H1 (cell line): ENCODE results near the gene TBC1D30. TPM values are rescaled to one million over a fixed set of nuclear protein-coding genes. Genes with fewer than 3 reads are reported as not detected.

Source experiments
- CTCF ChIA-PET: fragments of 300-600 bp; sonication (Branson Sonifier 250); formaldehyde crosslinking; loops from one replicate; lab custom pipeline; 2021; ENCODE audit not compliant: partially characterized antibody; lab: Charles Lee
- POLR2A ChIA-PET: fragments of 300-600 bp; sonication (Branson Sonifier 250); formaldehyde crosslinking; loops from one replicate; lab custom pipeline; 2021; ENCODE audit warnings: inconsistent platforms; ENCODE audit not compliant: partially characterized antibody; lab: Charles Lee
- DNase-seq, 2 experiments: peaks; one replicate each; pipeline versions ENCODE4 v3.0.0 to v3.0.0-alpha.2; 2010 to 2022; ENCODE audit warnings: low spot score in 2 of 2, low read depth in 1 of 2, mixed read lengths in 1 of 2
- FAIRE-seq: peaks from 2 replicates; lab custom pipeline; 2011; peaks lifted over from hg19 to GRCh38; lab: Jason Lieb, UNC
- H2AFZ ChIP-seq: 2 replicates; pipeline ENCODE4 v1.8.1; 2012; ENCODE audit warnings: low read length, inconsistent platforms
- H2AK5ac ChIP-seq: 2 replicates; pipeline ENCODE4 v1.6.1; 2013; ENCODE audit warnings: low read depth, low read length
- H2BK120ac ChIP-seq: replicated peaks from 2 replicates; pipeline ENCODE3; 2013; ENCODE audit warnings: low read depth, low read length, inconsistent platforms
- H2BK12ac ChIP-seq: 2 replicates; pipeline ENCODE4 v1.6.1; 2013; ENCODE audit warnings: low read depth, low read length
- H2BK15ac ChIP-seq: 2 replicates; pipeline ENCODE4 v1.6.1; 2013; ENCODE audit warnings: low read length
- H2BK20ac ChIP-seq: 2 replicates; pipeline ENCODE4 v1.6.1; 2013; ENCODE audit warnings: low read length
- H2BK5ac ChIP-seq: 2 replicates; pipeline ENCODE4 v1.6.1; 2013; ENCODE audit warnings: low read depth, low read length
- H3K14ac ChIP-seq: 2 replicates; pipeline ENCODE4 v1.6.1; 2013; ENCODE audit warnings: inconsistent platforms; ENCODE audit not compliant: insufficient read length
- H3K18ac ChIP-seq: 2 replicates; pipeline ENCODE4 v1.6.1; 2013; ENCODE audit warnings: low read length; ENCODE audit errors: extremely low read depth
- H3K23ac ChIP-seq: 2 replicates; pipeline ENCODE4 v1.6.1; 2013; ENCODE audit warnings: inconsistent platforms; ENCODE audit not compliant: insufficient read length
- H3K23me2 ChIP-seq: 2 replicates; pipeline ENCODE4 v1.6.1; 2013; ENCODE audit warnings: low read depth, low read length
- H3K27ac ChIP-seq: 2 replicates; pipeline ENCODE4 v1.6.1; 2011; ENCODE audit warnings: low read depth, low read length, inconsistent platforms
- H3K27me3 ChIP-seq, 4 experiments: replicated peaks in 1 of 4; 1 replicate in 1 of 4; 2 replicates in 3 of 4; pipeline versions ENCODE4 v1.6.1 to v1.8.1; 2011 to 2013; ENCODE audit warnings: low read length in 3 of 4, mild to moderate bottlenecking in 3 of 4, inconsistent platforms in 2 of 4, mixed read lengths in 2 of 4, moderate library complexity in 1 of 4; ENCODE audit not compliant: control insufficient read depth in 3 of 4, insufficient read depth in 3 of 4; ENCODE audit errors: extremely low read depth in 1 of 4
- H3K36me3 ChIP-seq, 4 experiments: 2 replicates each; pipeline versions ENCODE4 v1.6.1 to v1.8.1; 2011 to 2013; ENCODE audit warnings: mild to moderate bottlenecking in 4 of 4, low read length in 3 of 4, moderate library complexity in 2 of 4, control low read depth in 1 of 4, inconsistent platforms in 1 of 4; ENCODE audit not compliant: insufficient read depth in 4 of 4, control insufficient read depth in 2 of 4
- H3K4ac ChIP-seq: replicated peaks from 2 replicates; pipeline ENCODE3; 2013; ENCODE audit warnings: low read length, low read depth, mixed read lengths, inconsistent platforms; ENCODE audit not compliant: insufficient read length
- H3K4me1 ChIP-seq, 4 experiments: replicated peaks in 1 of 4; 1 replicate in 1 of 4; 2 replicates in 3 of 4; pipeline versions ENCODE4 v1.6.1 to v1.8.1; 2011 to 2013; ENCODE audit warnings: low read length in 3 of 4, inconsistent platforms in 2 of 4, mixed read lengths in 1 of 4; ENCODE audit not compliant: insufficient read depth in 4 of 4, control insufficient read depth in 3 of 4
- H3K4me2 ChIP-seq, 2 experiments: 2 replicates each; pipeline versions ENCODE4 v1.6.1 to v1.8.1; 2011 to 2013; ENCODE audit warnings: low read depth in 2 of 2, low read length in 2 of 2, control low read depth in 1 of 2, inconsistent platforms in 1 of 2, mild to moderate bottlenecking in 1 of 2; ENCODE audit not compliant: insufficient read depth in 1 of 2
- H3K4me3 ChIP-seq, 4 experiments: fragments of 200-600, 300-600 bp in 1 of 4; sonication (generic), shearing (Covaris generic), sonication (Bioruptor Twin) in 1 of 4; 2 replicates each; pipeline versions ENCODE4 v1.5.1 to v1.8.1; 2011 to 2016; ENCODE audit warnings: low read length in 4 of 4, low read depth in 3 of 4, control low read depth in 2 of 4, inconsistent platforms in 2 of 4, mild to moderate bottlenecking in 2 of 4, mixed read lengths in 1 of 4, moderate library complexity in 1 of 4; ENCODE audit not compliant: insufficient read depth in 2 of 4; ENCODE audit errors: extremely low read depth in 1 of 4
- H3K56ac ChIP-seq: replicated peaks from 2 replicates; pipeline ENCODE3; 2013; ENCODE audit warnings: low read depth, mild to moderate bottlenecking, mixed read lengths, low read length, inconsistent platforms; ENCODE audit not compliant: insufficient read length
- H3K79me1 ChIP-seq: 2 replicates; pipeline ENCODE4 v1.6.1; 2013; ENCODE audit warnings: low read depth, low read length, control low read depth
- H3K79me2 ChIP-seq, 2 experiments: 2 replicates each; pipeline versions ENCODE4 v1.6.1 to v1.8.1; 2012 to 2013; ENCODE audit warnings: low read length in 2 of 2, mild to moderate bottlenecking in 2 of 2, inconsistent platforms in 1 of 2; ENCODE audit not compliant: insufficient read depth in 2 of 2, control insufficient read depth in 1 of 2
- H3K9ac ChIP-seq, 4 experiments: replicated peaks in 1 of 4; 1 replicate in 1 of 4; 2 replicates in 3 of 4; pipeline versions ENCODE4 v1.6.1 to v1.8.1; 2011 to 2013; ENCODE audit warnings: low read depth in 3 of 4, low read length in 3 of 4, control low read depth in 2 of 4, mild to moderate bottlenecking in 2 of 4, moderate library complexity in 2 of 4, inconsistent platforms in 1 of 4; ENCODE audit errors: extremely low read depth in 1 of 4
- H3K9me3 ChIP-seq, 2 experiments: 2 replicates each; pipeline versions ENCODE4 v1.6.1 to v1.8.1; 2012 to 2013; ENCODE audit warnings: mild to moderate bottlenecking in 2 of 2, moderate library complexity in 2 of 2, control low read depth in 1 of 2, inconsistent platforms in 1 of 2, low read depth in 1 of 2, low read length in 1 of 2, mixed read lengths in 1 of 2; ENCODE audit not compliant: insufficient read depth in 2 of 2
- H4K20me1 ChIP-seq, 2 experiments: replicated peaks in 1 of 2; 2 replicates each; pipeline versions ENCODE3 to v1.8.1; 2011 to 2013; ENCODE audit warnings: inconsistent platforms in 2 of 2, low read length in 2 of 2, mild to moderate bottlenecking in 1 of 2; ENCODE audit not compliant: insufficient read depth in 2 of 2, control insufficient read depth in 1 of 2
- H4K5ac ChIP-seq: 2 replicates; pipeline ENCODE4 v1.6.1; 2013; ENCODE audit warnings: low read length, low read depth, mixed read lengths, inconsistent platforms; ENCODE audit not compliant: insufficient read length
- H4K8ac ChIP-seq: 2 replicates; pipeline ENCODE4 v1.8.0; 2013; ENCODE audit warnings: mild to moderate bottlenecking, moderate library complexity, low read length, inconsistent platforms; ENCODE audit not compliant: insufficient read depth; ENCODE audit errors: extremely low read depth
- H4K91ac ChIP-seq: replicated peaks from 2 replicates; pipeline ENCODE3; 2013; ENCODE audit warnings: low read length, mixed read lengths, inconsistent platforms; ENCODE audit not compliant: insufficient read length
- CHD1 ChIP-seq: IDR thresholded peaks from 2 replicates; pipeline ENCODE4 v1.6.1; 2012; ENCODE audit warnings: low read depth, low read length, improper control_type of control experiment
- CHD2 ChIP-seq: IDR thresholded peaks from 2 replicates; pipeline ENCODE4 v1.6.1; 2012; ENCODE audit warnings: low read length, improper control_type of control experiment
- CTBP2 ChIP-seq: IDR thresholded peaks from 2 replicates; pipeline ENCODE4 v1.7.0; 2011; ENCODE audit warnings: borderline replicate concordance, mild to moderate bottlenecking, moderate library complexity, mixed read lengths, low read length; ENCODE audit not compliant: insufficient read depth, insufficient read length
- CTCF ChIP-seq, 3 experiments: IDR thresholded peaks; 1 replicate in 2 of 3; 2 replicates in 1 of 3; pipeline versions ENCODE4 v1.5.1 to v1.6.1; 2011; ENCODE audit warnings: low read length in 3 of 3, mild to moderate bottlenecking in 3 of 3, inconsistent platforms in 2 of 3, low read depth in 1 of 3, moderate library complexity in 1 of 3; ENCODE audit not compliant: insufficient read depth in 1 of 3; ENCODE audit errors: control extremely low read depth in 1 of 3
- GABPA ChIP-seq: IDR thresholded peaks from 2 replicates; pipeline ENCODE4 v1.6.1; 2011; ENCODE audit warnings: mild to moderate bottlenecking, low read length, moderate library complexity, borderline replicate concordance; ENCODE audit not compliant: insufficient read depth
- JUND ChIP-seq: IDR thresholded peaks from 2 replicates; pipeline ENCODE4 v1.6.1; 2011; ENCODE audit warnings: mild to moderate bottlenecking, improper control_type of control experiment, low read length
- RAD21 ChIP-seq, 2 experiments: IDR thresholded peaks in 1 of 2; conservative IDR thresholded peaks in 1 of 2; 2 replicates each; pipeline ENCODE4 v1.6.1; 2011; ENCODE audit warnings: low read depth in 2 of 2, low read length in 2 of 2, improper control_type of control experiment in 1 of 2, inconsistent platforms in 1 of 2, mild to moderate bottlenecking in 1 of 2, moderate library complexity in 1 of 2
- SRF ChIP-seq: IDR thresholded peaks from 2 replicates; pipeline ENCODE4 v1.6.1; 2011; ENCODE audit warnings: mild to moderate bottlenecking, low read depth, low read length, moderate library complexity
- TAF1 ChIP-seq: IDR thresholded peaks from 2 replicates; pipeline ENCODE4 v1.6.1; 2011; ENCODE audit warnings: mild to moderate bottlenecking, low read depth, low read length
- TAF7 ChIP-seq: optimal IDR thresholded peaks from 2 replicates; pipeline ENCODE3; 2011; ENCODE audit warnings: low read depth, mild to moderate bottlenecking, inconsistent platforms, low read length, moderate library complexity, borderline replicate concordance
- WGBS, 2 experiments: shearing (Covaris generic) in 1 of 2; methylation state at CpG; one replicate each; pipeline versions ENCODE4 v1.1.6 to v1.1.7; 2013 to 2015; ENCODE audit warnings: low lambda C conversion rate in 2 of 2, mixed read lengths in 2 of 2, inconsistent platforms in 1 of 2, low coverage in 1 of 2, missing lambda C conversion rate in 1 of 2; ENCODE audit not compliant: insufficient replicate concordance in 2 of 2, insufficient coverage in 1 of 2, insufficient read length in 1 of 2; ENCODE audit errors: extremely low coverage in 1 of 2, missing lambda C conversion rate in 1 of 2; 5-methylcytosine and 5-hydroxymethylcytosine counted together
- polyA plus RNA-seq, 7 experiments: library from polyadenylated mRNA; depleted of rRNA in 3 of 7; stranded (reverse) in 5 of 7; unstranded in 2 of 7; fragments of >200 nt in 5 of 7; fragments of 200-250 nt in 2 of 7; gene quantifications; 1 replicate in 5 of 7; 2 replicates in 1 of 7; 4 replicates in 1 of 7; pipeline versions ENCODE4 v1.2.1 to v1.2.3, GENCODE V29; 2011 to 2013; ENCODE audit warnings: missing spikeins in 2 of 7, mixed read lengths in 2 of 7
- total RNA-seq: library from RNA; stranded (reverse); fragmentation: NEBNext Ultra II Directional; extraction: Animal tissue kit (Norgen Biotek cat#: 25700); gene quantifications from 2 replicates; pipeline ENCODE4 v1.2.1, GENCODE V29; 2021

The TBC1D30 gene
- total and polyA plus RNA-seq, 2 of the 8 experiments (the other 6 are each of a cell fraction or from before 2014, with no cell fraction given), result 2.8 to 5.5 TPM

GRCh38 chr12:64860446-64860998 lies 36.1 kb downstream of the TBC1D30 start:
- Histone ChIP-seq H3K4me1 (peaks cover 0 to 4% (median under 1%) of the 10 kb centered on the region in 4 experiments; a peak in 2 of 7 replicates), H4K8ac (no peak overlapping the region), H4K20me1 (no peaks in the 10 kb centered on the region), H2BK5ac (no peak overlapping the region), H3K18ac (no peak overlapping the region), H3K27me3 (no peaks in the 10 kb centered on the region), H3K9me3 (no peaks in the 10 kb centered on the region), H2AK5ac (no peak overlapping the region), H3K56ac (no peak overlapping the region), H3K79me2 (no peaks in the 10 kb centered on the region), H3K4ac (no peak overlapping the region), H2BK20ac (no peak overlapping the region), H3K14ac (no peak overlapping the region), H3K9ac (no peak overlapping the region), H3K23ac (no peak overlapping the region), H4K91ac (no peak overlapping the region), H2BK12ac (no peak overlapping the region), H3K4me2 (no peak overlapping the region), H3K79me1 (no peaks in the 10 kb centered on the region), H4K5ac (no peak overlapping the region), H3K27ac (no peak overlapping the region), H3K23me2 (no peaks in the 10 kb centered on the region), H3K36me3 (no peaks in the 10 kb centered on the region), H2AFZ (no peak overlapping the region), H2BK120ac (no peak overlapping the region), H3K4me3 (no peak overlapping the region), H2BK15ac (no peak overlapping the region)
- 84% methylated on average over 4 of the region's 4 CpGs; no CpG with 5 or more reads in 1 of the 2 experiments for WGBS, 2 experiments
- no peak for FAIRE-seq
- CTCF ChIA-PET, result interaction anchor here (0.6 to 1.5 kb wide), 2 partner anchors 15 to 42 kb away, joined by 3 read pairs; no protein-coding TSS in a partner anchor
- POLR2A ChIA-PET, result interaction anchor here (0.6 kb wide), 1 partner anchor 13 kb away, joined by 3 read pairs; no protein-coding TSS in a partner anchor
- no peak for DNase-seq
- TF ChIP-seq JUND, result no peak
- TF ChIP-seq TAF1, result no peak
- no peak for TF ChIP-seq CHD1
- no peak for TF ChIP-seq GABPA
- no peak for TF ChIP-seq TAF7
- no peak for TF ChIP-seq RAD21 (IDR thresholded peaks at IDR 0.05 in 1 of 2, conservative IDR thresholded peaks at IDR 0.05 in 1 of 2; ENCODE audit: low read depth in 2 of 2, low read length in 2 of 2)
- no peak for TF ChIP-seq SRF
- TF ChIP-seq CTBP2, result no peak
- no peak for TF ChIP-seq CTCF (IDR thresholded peaks at IDR 0.05; ENCODE audit: control extremely low read depth in 1 of 3, insufficient read depth in 1 of 3, low read depth in 1 of 3, low read length in 3 of 3)
- no peak for TF ChIP-seq CHD2
